HG03045 (cell line): ENCODE measurements around the gene P2RY6.
"Not testable (repeated sequence)": the region's sequence is repeated elsewhere in the genome, so short reads cannot be mapped to it uniquely, and the experiment has no call there.

Experiments used
- ATAC-seq: cut with Tn5 transposase; IDR thresholded peaks from one replicate; pipeline ENCODE4 v1.9.1; 2021; ENCODE audit warnings: mild to moderate bottlenecking, moderate library complexity; ENCODE audit not compliant: unreplicated experiment

Gene P2RY6

GRCh38 chr11:73259406-73260126, 12.6 kb upstream of the P2RY6 start:
- no peak for ATAC-seq

GRCh38 chr11:73260127-73260457, 12.0 kb upstream of the P2RY6 start:
- ATAC-seq = no peak

DNA sequence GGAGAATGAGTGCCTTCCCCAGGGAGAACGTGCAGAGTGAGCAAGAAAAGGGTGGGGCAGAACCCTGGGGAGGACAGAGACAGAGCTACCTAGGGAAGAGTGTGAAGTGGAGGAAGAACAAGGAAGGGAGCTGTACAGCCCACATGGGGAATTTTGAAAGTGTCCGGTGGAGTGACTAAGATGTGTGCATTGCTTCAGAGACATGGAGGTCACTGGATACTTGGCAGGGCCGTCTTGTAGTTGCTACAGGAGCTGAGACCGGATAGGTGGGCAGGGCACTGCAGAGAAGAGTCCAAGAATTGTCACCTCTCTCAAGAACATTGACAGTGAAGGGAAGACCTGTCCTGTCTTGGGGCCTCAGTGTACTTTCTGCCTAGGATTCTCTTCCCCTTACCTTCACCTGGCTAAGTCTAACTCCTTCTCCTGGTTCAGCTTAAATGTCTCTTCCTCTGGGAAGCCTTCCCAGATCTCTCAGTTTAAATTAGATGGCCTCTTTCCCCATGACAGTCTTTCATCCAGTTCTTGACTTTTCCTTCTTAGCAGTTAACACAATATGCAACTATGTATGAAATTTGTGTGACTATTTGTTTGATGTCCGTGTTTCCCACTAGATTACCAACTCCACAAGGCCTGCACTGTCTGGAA, 9.2 kb upstream of the P2RY6 start:
- ATAC-seq = no peak

- ATAC-seq = no peak
These were observed 8.5 kb upstream of the P2RY6 start for GRCh38 chr11:73263640-73264039.

GRCh38 chr11:73265278-73265810, 6.8 kb upstream of the P2RY6 start:
- ATAC-seq = no peak

DNA sequence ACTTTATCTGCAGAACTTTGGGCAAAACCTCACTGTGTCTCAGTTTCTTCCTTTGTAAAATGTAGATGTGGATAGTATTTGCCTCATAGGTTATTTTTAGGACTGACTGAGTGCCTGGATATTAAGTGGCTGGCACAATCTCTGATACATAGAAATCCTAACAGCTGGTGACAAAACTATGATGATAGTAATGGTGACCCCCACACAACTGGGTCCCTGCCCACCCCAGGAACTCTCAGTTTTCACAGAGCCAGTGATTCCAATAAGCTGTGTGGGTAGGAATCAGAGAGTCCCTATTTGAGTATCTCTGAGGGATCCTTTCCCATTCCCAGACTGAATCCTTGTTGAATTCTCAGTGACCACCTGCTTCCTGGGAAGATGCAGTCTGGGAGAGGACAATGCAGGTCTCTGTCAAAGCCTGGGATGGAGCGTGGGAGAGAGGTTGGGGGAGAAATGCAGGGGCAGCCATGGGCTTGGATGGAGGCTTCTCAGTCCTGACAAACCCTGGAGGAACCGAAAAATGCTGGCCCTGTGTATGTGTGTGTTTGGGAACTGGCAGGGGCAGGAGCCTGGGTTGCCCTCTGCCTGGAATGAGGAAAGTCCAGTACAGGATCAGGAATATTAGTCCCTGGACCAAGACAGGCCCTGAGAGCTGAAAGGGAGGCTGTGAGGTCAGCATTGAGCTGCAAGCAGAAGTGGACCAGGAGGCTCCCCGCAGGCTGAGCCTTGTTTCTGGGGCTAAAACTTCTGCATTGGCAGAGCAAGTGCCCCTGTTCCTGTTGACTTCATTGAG, 6.1 kb upstream of the P2RY6 start:
- ATAC-seq = no peak

- ATAC-seq = no peak
These were observed 5.5 kb upstream of the P2RY6 start for GRCh38 chr11:73266646-73267020.

GRCh38 chr11:73267122-73267846, 4.9 kb upstream of the P2RY6 start:
- ATAC-seq = no peak

- ATAC-seq = no peak
These were observed 4.1 kb upstream of the P2RY6 start for GRCh38 chr11:73267906-73268540.

- ATAC-seq = no peak
These were observed 3.4 kb upstream of the P2RY6 start for GRCh38 chr11:73268671-73269271.

DNA sequence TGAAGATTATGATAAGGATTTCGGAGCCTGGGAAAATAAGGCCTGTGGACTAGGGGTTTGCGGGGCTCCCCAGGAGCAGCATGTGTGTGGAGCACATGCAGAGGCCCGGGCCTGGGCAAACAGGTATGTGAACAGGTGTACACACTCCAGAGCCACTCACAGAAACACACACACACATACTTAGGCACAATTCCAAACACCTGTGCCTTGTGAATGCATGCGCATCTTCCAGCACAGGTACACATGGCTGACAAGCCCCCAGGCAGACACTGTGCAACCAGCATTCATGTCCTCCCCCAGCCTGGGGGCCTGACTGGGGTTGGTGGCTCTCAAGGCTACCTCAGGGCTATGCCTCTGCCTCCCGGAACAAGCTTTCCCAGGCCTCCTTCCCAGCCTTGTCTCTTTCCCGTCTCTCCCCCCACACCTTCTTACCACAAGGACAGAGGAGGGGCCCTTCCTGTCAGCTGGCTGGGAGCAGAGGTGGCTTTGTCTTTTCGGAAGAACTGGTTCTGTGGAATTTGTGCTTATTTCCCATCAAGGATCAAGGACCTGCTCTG, 2.6 kb upstream of the P2RY6 start:
- ATAC-seq = no peak

DNA sequence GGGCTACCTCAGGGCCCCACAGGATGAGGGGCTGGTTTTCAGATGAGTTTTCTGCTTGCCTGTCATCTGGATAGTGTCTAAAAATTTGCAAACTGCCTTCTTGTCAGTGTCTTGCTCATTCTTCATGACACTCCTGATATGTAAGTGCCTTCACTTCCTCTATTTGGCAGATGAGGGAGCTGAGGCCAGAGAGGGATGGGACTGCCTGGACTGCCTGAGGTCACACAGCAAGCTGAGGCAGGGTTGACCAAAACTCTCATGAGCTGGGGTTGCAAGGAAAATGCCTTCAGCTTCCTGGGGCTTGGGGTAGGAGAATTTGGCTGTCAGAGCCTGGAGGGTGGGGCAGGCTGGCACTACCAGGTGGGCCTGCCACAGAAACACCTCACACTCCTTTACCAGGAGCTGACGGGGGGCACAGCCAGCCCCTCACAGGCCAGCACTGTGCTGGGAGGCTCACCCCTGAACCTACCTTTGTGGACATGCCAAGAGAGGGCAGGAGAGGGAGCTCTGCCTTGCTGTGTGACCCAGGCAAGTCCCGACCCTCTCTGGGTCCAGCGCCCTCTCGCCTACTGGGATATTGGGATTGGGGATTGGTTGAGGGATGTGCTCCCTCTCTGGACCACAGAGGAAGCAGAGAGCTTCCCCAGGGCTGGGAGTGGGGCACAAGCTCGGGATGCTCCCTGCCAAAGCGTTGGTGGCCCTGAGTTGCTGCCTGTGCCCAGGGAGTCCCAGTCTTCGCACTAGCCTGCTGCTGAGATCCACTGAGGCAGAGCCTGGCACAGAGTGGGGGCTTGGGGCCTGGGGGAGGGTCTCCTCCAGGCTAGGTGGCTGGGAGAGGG, 1.9 kb upstream of the P2RY6 start:
- no peak for ATAC-seq

- ATAC-seq = no peak
These were observed 1.2 kb upstream of the P2RY6 start for GRCh38 chr11:73270855-73271477.

GRCh38 chr11:73271478-73271865, 666 bp upstream of the P2RY6 start:
- not testable (repeated sequence) for ATAC-seq

GRCh38 chr11:73272680-73273038, 521 bp downstream of the P2RY6 start:
- ATAC-seq = no peak

DNA sequence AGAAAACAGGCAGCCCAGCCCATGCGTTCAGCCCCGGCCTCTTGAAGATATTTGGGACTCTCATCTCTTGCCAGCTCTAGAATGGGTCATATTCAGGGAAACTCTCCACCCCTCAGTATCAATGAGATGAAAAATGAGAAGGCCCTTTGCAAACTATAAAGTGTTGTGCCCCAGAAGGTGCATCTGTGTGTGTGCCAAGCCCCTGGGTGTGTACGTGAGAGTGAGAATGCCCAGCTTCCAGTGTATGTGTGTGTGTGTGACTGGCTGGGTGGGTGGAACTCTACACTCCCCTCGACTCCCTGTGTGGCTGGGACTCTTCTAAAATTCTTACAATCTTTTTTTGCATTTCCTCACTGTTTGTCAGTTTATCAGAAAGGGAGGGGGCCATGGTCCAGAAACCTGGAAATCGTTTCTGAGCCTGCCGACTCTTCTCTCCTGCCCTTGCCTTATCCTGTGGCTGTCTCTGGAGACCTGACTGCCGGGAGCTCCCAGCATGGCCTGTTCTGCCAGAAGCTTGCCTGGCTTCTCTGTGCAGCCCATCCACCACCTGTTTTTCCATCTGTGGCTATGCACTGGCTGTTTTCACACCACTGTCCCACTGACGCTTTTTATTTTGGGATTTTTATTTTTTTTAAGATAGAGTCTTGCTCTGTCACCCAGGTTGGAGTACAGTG, 1.2 kb downstream of the P2RY6 start:
- no peak for ATAC-seq

GRCh38 chr11:73274191-73274590, 2.1 kb downstream of the P2RY6 start:
- not testable (repeated sequence) for ATAC-seq

DNA sequence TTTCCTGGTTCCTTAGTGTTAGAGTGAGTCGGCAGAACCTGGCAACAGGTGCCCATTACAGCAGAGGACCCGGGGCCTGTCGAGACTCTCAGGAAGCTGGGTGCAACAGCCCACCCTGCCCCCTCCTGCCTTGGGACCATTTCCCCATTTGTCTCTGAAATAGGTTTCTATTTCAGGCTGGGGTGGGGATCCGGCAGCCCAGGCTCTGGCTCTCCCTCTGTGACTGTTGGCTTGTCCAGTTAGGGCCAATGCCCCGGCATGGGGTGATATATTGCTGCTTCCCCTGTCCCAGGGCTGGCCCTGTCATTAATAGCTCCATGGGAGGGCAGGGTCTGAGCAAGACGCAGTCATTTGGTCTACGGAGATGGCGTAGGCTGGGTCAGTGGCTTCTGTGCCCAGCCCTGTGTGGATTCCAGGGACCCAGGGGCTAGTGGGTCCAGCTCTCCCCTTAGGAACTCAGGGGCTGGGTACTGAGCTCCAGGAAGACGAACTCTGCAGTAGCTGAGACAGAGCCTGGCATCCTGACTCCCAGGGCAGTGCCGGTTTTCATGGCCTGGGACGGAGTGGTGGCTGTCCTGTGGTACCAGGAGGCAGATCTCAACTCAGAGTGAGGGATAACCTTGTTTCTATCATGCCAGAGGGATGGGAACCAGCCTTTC, 2.7 kb downstream of the P2RY6 start:
- ATAC-seq = no peak
